HT-29 (cell line): ENCODE results near the gene CALU. TPM values are rescaled to one million over a fixed set of nuclear protein-coding genes. Genes with fewer than 3 reads are reported as not detected.
A peak's percentile ranks its signal among the peaks of the same experiment; 100 is the strongest.

Experiments used
- DNase-seq: peaks from one replicate; pipeline ENCODE4 v3.0.0-alpha.2; 2015; ENCODE audit warnings: low spot score
- small RNA-seq: library from RNA; depleted of rRNA; stranded (forward); fragments of <200 nt; gene quantifications from one replicate; pipeline ENCODE3, GENCODE V24; 2014
- total RNA-seq: library from RNA; depleted of rRNA; stranded (reverse); fragments of >200 nt; shearing (Covaris generic); gene quantifications from 2 replicates; pipeline ENCODE4 v1.2.3, GENCODE V29; 2014; rRNA removed

Gene CALU
- total RNA-seq, 1 experiment from 2014 or later: 68.8 TPM

DNA sequence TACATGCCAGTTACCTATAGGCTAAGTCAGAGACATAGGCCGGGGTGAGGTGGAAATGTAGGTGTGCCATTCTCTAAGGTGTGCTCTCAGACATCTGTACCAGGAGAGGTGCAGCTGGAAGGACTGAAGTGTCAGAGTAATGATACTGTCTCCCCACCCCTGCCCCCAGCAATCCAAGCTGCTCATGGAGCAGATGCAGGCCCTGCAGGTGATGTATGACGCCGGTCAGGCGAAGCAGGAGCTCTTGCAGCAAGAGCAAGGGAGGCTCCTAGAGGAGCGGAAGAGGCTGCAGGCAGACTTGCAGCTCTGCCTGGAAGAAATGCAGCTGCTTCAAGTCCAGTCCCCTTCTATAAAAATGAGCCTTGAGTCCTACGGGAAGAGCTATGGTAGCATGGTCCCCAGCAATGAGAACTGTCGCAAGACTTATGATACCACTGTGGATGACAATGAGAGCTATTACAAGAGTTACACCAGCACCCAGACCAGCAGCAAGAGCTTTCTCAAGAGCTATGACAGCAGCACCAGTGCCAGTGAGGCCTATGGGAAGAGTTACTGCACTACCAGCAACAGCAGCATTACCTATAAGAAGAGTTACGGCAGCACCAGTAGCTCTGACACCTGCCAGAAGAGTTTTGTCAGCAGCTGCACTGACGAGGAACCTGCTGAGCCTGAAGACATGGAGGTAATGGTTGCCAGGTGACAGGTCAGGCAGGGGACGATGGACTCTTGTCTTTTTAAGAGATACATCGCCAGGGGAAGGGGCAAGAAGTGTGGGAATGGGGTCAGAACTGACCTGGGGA is 72.7 kb downstream of the CALU start:
- DNase-seq: no peak

- no peak for DNase-seq
Measured at GRCh38 chr7:128812514-128813168, 73.5 kb downstream of the CALU start.

- no peak for DNase-seq
Measured at GRCh38 chr7:128814499-128814898, 75.3 kb downstream of the CALU start.

DNA sequence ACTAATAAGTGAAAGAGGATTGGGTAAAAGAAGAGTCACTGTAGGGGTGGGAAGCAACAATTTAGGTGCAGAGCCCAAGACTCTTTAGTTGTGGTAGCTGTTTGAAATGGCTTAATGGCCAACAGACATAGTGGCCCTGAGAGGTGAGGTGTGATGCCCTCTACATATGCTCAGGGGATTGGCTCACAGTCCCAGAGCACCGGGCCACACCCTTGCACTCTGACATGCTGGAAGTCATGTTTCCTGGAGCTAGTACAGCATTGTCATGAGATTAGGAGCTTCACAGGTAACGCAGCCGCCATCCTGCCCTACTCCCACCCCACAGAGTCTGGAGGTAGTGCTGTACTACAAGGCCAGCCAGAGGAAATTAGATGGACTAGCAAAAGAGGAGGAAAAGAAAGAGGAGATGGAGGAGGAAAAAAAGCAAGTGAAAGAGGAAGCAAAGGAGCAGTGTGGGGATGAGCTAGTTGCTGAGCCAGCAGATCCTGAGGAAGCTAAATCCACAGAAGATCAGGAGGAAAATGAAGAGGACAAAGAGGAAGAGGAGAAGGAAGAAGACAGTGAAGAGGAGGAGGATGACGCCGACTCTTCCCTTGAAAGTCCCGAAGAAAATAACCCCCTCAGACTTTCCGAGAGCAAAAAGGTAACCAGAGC is 76.3 kb downstream of the CALU start:
- DNase-seq: no peak

DNA sequence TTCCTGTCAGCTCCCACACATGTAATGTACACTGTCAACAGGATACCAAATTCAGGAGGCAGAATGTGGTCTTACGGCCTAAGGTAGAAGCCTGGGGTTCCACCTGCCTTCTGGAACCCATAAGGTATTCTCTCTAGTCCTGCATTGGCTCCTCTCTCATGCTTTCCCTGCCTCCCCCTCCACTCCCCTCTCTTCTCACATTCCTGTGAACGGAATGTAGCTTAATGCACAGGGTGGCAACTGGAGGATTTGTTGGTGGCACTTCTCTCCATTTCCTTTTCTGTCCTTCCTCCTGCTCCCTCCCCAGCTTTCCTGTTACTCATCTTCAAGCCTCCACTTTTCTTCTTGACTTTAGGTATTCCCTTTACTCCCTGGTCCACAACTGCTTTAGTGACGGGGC is 79.5 kb downstream of the CALU start:
- no peak for DNase-seq

Small RNAs within 50 kb of the gene (small RNA-seq; reads per million reads assigned to genes)
- gene RN7SL81P: not detected
- gene RNA5SP242: 20.2 reads per million, percentile 92 among the genes with 10 or more reads in this experiment
- gene RNA5SP243: 49.3 reads per million, percentile 95 among the genes with 10 or more reads in this experiment

Other genes starting within 250 kb of the CALU start
- under 0.01 and 0.86 TPM in 2 replicates for gene GARIN1A, start 67.1 kb upstream of the CALU start, total RNA-seq
- not detected in 2 replicates for gene OPN1SW, start 36.4 kb downstream of the CALU start, total RNA-seq
- not detected in 2 replicates for gene CCDC136, start 52.6 kb downstream of the CALU start, total RNA-seq
- 0.03 and 0.05 TPM in 2 replicates for gene FLNC, start 91.0 kb downstream of the CALU start, total RNA-seq
- 94.9 and 128 TPM in 2 replicates for gene ATP6V1F, start 123.5 kb downstream of the CALU start, total RNA-seq
- 1.0 and 1.2 TPM in 2 replicates for gene KCP, start 171.3 kb downstream of the CALU start, total RNA-seq
- 17.9 and 19.1 TPM in 2 replicates for gene IRF5, start 198.6 kb downstream of the CALU start, total RNA-seq